ENCODE results near the gene CADPS. TPM values are rescaled to one million over a fixed set of nuclear protein-coding genes. Genes with fewer than 3 reads are reported as not detected.

CADPS gene
- total RNA-seq, 6 experiments from 2014 or later, result not detected

GRCh38 chr3:62771331-62772072 is 103.7 kb downstream of the CADPS start:
- Mint-ChIP-seq H3K4me3 (no peak overlapping the region), H3K9me3 (no peaks in the 10 kb centered on the region; the same call in 1 of the 2 replicates), H3K27ac (no peak overlapping the region), H3K36me3 (ENCODE audit: low read depth) (no peaks in the 10 kb centered on the region), H3K27me3 (ENCODE audit: insufficient read depth) (peaks cover 1% of the 10 kb centered on the region), H3K4me1 (ENCODE audit: low read depth) (no peaks in the 10 kb centered on the region)
- no peak for TF ChIP-seq CTCF (IDR thresholded peaks at IDR 0.05)
- DNase-seq, result no peak

- H3K4me3 Mint-ChIP-seq, result no peak overlapping the region
- DNase-seq, result no peak
- TF ChIP-seq CTCF (IDR thresholded peaks at IDR 0.05), result no peak
- no peak overlapping the region for H3K27ac Mint-ChIP-seq
- H3K27me3 Mint-ChIP-seq (ENCODE audit: insufficient read depth), result peaks cover 1% of the 10 kb centered on the region
- no peaks in the 10 kb centered on the region; the same call in 1 of the 2 replicates for H3K9me3 Mint-ChIP-seq
- H3K36me3 Mint-ChIP-seq (ENCODE audit: low read depth), result no peaks in the 10 kb centered on the region
- no peaks in the 10 kb centered on the region for H3K4me1 Mint-ChIP-seq (ENCODE audit: low read depth)
Measured at GRCh38 chr3:62768896-62769295, 106.3 kb downstream of the CADPS start.

- H3K4me1 Mint-ChIP-seq (ENCODE audit: low read depth), result no peaks in the 10 kb centered on the region
- no peaks in the 10 kb centered on the region for H3K27me3 Mint-ChIP-seq (ENCODE audit: insufficient read depth)
- no peak overlapping the region for H3K4me3 Mint-ChIP-seq
- peaks cover 4% of the 10 kb centered on the region for H3K9me3 Mint-ChIP-seq
- no peak overlapping the region for H3K27ac Mint-ChIP-seq
- no peak for TF ChIP-seq CTCF (IDR thresholded peaks at IDR 0.05)
- no peaks in the 10 kb centered on the region for H3K36me3 Mint-ChIP-seq (ENCODE audit: low read depth)
- DNase-seq, result no peak
Measured at GRCh38 chr3:62761711-62762110, 113.5 kb downstream of the CADPS start.

- no peak for DNase-seq
- H3K4me1 Mint-ChIP-seq (ENCODE audit: low read depth), result no peaks in the 10 kb centered on the region
- peaks cover 8% of the 10 kb centered on the region for H3K9me3 Mint-ChIP-seq
- no peak for TF ChIP-seq CTCF (IDR thresholded peaks at IDR 0.05)
- H3K36me3 Mint-ChIP-seq (ENCODE audit: low read depth), result no peaks in the 10 kb centered on the region
- H3K27me3 Mint-ChIP-seq (ENCODE audit: insufficient read depth), result no peaks in the 10 kb centered on the region
- H3K4me3 Mint-ChIP-seq, result no peak overlapping the region
- H3K27ac Mint-ChIP-seq, result no peak overlapping the region
Measured at GRCh38 chr3:62761311-62761710, 113.9 kb downstream of the CADPS start.

GRCh38 chr3:62758296-62759066 is 116.7 kb downstream of the CADPS start:
- no peak for DNase-seq

More at GRCh38 chr3:62758296-62759066, 116.7 kb downstream of the CADPS start:
- Mint-ChIP-seq H3K27me3 (ENCODE audit: insufficient read depth) (no peaks in the 10 kb centered on the region), H3K4me1 (ENCODE audit: low read depth) (no peaks in the 10 kb centered on the region), H3K36me3 (ENCODE audit: low read depth) (no peaks in the 10 kb centered on the region), H3K4me3 (no peak overlapping the region), H3K9me3 (peaks cover 19% of the 10 kb centered on the region), H3K27ac (no peak overlapping the region)
- no peak for TF ChIP-seq CTCF (IDR thresholded peaks at IDR 0.05)

Data from HFFc6 (cell line).